NB4 (cell line): ENCODE data around the gene PRKCG.

ENCODE experiments used
- MAX ChIP-seq: IDR thresholded peaks from 2 replicates; pipeline ENCODE4 v1.6.1; 2011; ENCODE audit warnings: low read depth, low read length
- MYC ChIP-seq: IDR thresholded peaks from 2 replicates; pipeline ENCODE4 v1.6.1; 2011; ENCODE audit warnings: low read depth, low read length
- POLR2A ChIP-seq: IDR thresholded peaks from 2 replicates; pipeline ENCODE4 v1.6.1; 2011; ENCODE audit warnings: mild to moderate bottlenecking; ENCODE audit not compliant: insufficient read length; ENCODE audit errors: extremely low read depth
- TF ChIP-seq, protein P1 (sequence below): IDR thresholded peaks from one replicate; pipeline ENCODE4 v1.5.1; 2012; ENCODE audit warnings: low read depth, low read length

DNA sequence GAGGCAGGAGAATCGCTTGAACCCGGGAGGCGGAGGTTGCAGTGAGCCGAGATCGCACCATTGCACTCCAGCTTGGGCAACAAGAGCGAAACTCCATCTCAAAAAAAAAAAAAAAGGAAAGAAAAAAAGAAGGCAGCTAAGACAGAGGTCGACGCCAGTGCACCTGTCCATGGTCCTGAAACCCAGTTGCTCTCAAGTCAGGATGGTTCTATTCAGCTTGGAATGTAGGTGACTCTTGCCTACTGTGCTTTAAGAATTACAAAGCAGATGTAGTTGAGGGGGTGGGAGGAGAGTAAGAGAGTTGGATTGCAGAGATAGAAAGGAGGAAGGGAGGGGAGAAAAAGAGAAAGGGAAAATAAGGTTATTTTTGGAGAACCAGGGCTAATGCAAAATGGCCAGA lies 45.7 kb downstream of the PRKCG start:
- TF ChIP-seq, protein P1, sequence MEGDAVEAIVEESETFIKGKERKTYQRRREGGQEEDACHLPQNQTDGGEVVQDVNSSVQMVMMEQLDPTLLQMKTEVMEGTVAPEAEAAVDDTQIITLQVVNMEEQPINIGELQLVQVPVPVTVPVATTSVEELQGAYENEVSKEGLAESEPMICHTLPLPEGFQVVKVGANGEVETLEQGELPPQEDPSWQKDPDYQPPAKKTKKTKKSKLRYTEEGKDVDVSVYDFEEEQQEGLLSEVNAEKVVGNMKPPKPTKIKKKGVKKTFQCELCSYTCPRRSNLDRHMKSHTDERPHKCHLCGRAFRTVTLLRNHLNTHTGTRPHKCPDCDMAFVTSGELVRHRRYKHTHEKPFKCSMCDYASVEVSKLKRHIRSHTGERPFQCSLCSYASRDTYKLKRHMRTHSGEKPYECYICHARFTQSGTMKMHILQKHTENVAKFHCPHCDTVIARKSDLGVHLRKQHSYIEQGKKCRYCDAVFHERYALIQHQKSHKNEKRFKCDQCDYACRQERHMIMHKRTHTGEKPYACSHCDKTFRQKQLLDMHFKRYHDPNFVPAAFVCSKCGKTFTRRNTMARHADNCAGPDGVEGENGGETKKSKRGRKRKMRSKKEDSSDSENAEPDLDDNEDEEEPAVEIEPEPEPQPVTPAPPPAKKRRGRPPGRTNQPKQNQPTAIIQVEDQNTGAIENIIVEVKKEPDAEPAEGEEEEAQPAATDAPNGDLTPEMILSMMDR: no peak
- no peak for TF ChIP-seq MAX
- no peak for TF ChIP-seq POLR2A
- TF ChIP-seq MYC: no peak
